ENCODE data around the gene RAB24.

DNA sequence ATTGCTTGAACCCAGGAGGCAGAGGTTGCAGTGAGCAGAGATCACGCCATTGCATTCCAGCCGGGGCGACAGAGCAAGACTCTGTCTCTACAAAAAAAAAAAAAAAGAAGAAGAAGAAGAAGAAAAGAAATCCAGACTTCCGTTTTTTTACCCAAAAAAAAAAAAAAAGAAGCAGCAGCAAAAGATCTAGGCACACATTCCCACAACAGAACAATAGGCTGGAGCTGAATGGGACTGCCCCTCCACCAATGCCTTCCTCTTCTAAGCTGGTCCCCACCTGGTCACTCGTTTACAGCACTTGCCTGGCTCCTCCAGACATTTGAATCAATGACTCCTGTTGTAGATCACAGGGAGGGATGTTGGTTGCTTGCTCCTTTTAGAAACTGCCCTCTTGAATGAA lies 49.6 kb upstream of the RAB24 start:
- TF ChIP-seq EP300 (IDR thresholded peaks at IDR 0.05) (no peak), POLR2A (IDR thresholded peaks at IDR 0.05; ENCODE audit: low read length) (no peak), SMC3 (IDR thresholded peaks at IDR 0.05) (no peak), JUN (IDR thresholded peaks at IDR 0.05) (no peak), RCOR1 (IDR thresholded peaks at IDR 0.05; ENCODE audit: low read depth, low read length) (no peak), MAFK (IDR thresholded peaks at IDR 0.05; ENCODE audit: partially characterized antibody) (no peak), CHD2 (IDR thresholded peaks at IDR 0.05; ENCODE audit: low read length, partially characterized antibody) (no peak)
- TF ChIP-seq, protein P1, sequence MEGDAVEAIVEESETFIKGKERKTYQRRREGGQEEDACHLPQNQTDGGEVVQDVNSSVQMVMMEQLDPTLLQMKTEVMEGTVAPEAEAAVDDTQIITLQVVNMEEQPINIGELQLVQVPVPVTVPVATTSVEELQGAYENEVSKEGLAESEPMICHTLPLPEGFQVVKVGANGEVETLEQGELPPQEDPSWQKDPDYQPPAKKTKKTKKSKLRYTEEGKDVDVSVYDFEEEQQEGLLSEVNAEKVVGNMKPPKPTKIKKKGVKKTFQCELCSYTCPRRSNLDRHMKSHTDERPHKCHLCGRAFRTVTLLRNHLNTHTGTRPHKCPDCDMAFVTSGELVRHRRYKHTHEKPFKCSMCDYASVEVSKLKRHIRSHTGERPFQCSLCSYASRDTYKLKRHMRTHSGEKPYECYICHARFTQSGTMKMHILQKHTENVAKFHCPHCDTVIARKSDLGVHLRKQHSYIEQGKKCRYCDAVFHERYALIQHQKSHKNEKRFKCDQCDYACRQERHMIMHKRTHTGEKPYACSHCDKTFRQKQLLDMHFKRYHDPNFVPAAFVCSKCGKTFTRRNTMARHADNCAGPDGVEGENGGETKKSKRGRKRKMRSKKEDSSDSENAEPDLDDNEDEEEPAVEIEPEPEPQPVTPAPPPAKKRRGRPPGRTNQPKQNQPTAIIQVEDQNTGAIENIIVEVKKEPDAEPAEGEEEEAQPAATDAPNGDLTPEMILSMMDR (IDR thresholded peaks at IDR 0.05): no peak
- TF ChIP-seq, protein P2, sequence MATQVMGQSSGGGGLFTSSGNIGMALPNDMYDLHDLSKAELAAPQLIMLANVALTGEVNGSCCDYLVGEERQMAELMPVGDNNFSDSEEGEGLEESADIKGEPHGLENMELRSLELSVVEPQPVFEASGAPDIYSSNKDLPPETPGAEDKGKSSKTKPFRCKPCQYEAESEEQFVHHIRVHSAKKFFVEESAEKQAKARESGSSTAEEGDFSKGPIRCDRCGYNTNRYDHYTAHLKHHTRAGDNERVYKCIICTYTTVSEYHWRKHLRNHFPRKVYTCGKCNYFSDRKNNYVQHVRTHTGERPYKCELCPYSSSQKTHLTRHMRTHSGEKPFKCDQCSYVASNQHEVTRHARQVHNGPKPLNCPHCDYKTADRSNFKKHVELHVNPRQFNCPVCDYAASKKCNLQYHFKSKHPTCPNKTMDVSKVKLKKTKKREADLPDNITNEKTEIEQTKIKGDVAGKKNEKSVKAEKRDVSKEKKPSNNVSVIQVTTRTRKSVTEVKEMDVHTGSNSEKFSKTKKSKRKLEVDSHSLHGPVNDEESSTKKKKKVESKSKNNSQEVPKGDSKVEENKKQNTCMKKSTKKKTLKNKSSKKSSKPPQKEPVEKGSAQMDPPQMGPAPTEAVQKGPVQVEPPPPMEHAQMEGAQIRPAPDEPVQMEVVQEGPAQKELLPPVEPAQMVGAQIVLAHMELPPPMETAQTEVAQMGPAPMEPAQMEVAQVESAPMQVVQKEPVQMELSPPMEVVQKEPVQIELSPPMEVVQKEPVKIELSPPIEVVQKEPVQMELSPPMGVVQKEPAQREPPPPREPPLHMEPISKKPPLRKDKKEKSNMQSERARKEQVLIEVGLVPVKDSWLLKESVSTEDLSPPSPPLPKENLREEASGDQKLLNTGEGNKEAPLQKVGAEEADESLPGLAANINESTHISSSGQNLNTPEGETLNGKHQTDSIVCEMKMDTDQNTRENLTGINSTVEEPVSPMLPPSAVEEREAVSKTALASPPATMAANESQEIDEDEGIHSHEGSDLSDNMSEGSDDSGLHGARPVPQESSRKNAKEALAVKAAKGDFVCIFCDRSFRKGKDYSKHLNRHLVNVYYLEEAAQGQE (IDR thresholded peaks at IDR 0.05): no peak
- TF ChIP-seq, protein P3, sequence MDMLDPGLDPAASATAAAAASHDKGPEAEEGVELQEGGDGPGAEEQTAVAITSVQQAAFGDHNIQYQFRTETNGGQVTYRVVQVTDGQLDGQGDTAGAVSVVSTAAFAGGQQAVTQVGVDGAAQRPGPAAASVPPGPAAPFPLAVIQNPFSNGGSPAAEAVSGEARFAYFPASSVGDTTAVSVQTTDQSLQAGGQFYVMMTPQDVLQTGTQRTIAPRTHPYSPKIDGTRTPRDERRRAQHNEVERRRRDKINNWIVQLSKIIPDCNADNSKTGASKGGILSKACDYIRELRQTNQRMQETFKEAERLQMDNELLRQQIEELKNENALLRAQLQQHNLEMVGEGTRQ (IDR thresholded peaks at IDR 0.05): no peak
- TF ChIP-seq, protein P4, sequence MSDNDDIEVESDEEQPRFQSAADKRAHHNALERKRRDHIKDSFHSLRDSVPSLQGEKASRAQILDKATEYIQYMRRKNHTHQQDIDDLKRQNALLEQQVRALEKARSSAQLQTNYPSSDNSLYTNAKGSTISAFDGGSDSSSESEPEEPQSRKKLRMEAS (IDR thresholded peaks at IDR 0.05): no peak
